GM20431 (cell line): ENCODE results near the gene ZNF681.
"Not testable (repeated sequence)": the region's sequence is repeated elsewhere in the genome, so short reads cannot be mapped to it uniquely, and the experiment has no call there.

Experiments
- in situ Hi-C: fragments of 300-500 bp; cut with MseI, MboI; formaldehyde crosslinking; loops from one replicate; pipeline ENCODE4 v1.15.0; 2020; ENCODE audit warnings: low sequenced_read_pairs; ENCODE audit not compliant: unreplicated experiment

The ZNF681 gene

GRCh38 chr19:23699521-23699860, 59.2 kb downstream of the ZNF681 start:
- in situ Hi-C loops = no loop called here

- in situ Hi-C loops = no loop called here
These were observed 59.8 kb downstream of the ZNF681 start for GRCh38 chr19:23698711-23699520.

DNA sequence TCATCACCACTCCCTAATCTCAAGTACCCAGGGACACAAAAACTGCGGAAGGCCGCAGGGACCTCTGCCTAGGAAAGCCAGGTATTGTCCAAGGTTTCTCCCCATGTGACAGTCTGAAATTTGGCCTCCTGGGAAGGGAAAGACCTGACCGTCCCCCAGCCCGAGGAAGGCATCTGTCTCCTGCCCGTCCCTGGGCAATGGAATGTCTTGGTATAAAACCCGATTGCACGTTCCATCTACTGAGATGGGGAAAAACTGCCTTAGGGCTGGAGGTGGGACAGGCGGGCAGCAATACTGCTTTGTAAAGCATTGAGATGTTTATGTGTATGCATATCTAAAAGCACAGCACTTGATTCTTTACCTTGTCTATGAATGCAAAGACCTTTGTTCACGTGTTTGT, 65.8 kb downstream of the ZNF681 start:
- in situ Hi-C loops = not testable (repeated sequence)
